HL-60 (cell line): ENCODE measurements around the gene SORCS1.

ENCODE experiments used
- DNase-seq, 2 experiments: peaks; one replicate each; pipeline ENCODE4 v3.0.0-alpha.2; 2010 to 2020; ENCODE audit warnings: low read depth in 1 of 2, low spot score in 1 of 2
- H3K27ac ChIP-seq: fragments of 250-450 bp; sonication (Bioruptor Pico); replicated peaks from 2 replicates; pipeline ENCODE4 v1.5.1; 2020; ENCODE audit warnings: mild to moderate bottlenecking, moderate library complexity
- H3K27me3 ChIP-seq: fragments of 250-450 bp; sonication (Bioruptor Pico); 2 replicates; pipeline ENCODE4 v1.5.1; 2021; ENCODE audit warnings: mild to moderate bottlenecking, moderate library complexity; ENCODE audit not compliant: insufficient read depth, poor library complexity, severe bottlenecking
- H3K4me3 ChIP-seq: replicated peaks from 2 replicates; pipeline ENCODE4 v1.5.1; 2011; ENCODE audit warnings: mild to moderate bottlenecking, control low read depth, low read length; ENCODE audit not compliant: insufficient read depth
- GABPA ChIP-seq: IDR thresholded peaks from 2 replicates; pipeline ENCODE4 v1.6.1; 2012; ENCODE audit warnings: low read depth
- POLR2AphosphoS5 ChIP-seq: IDR thresholded peaks from 2 replicates; pipeline ENCODE4 v1.6.1; 2012; ENCODE audit warnings: low read depth
- REST ChIP-seq: IDR thresholded peaks from 2 replicates; pipeline ENCODE4 v1.6.1; 2012; ENCODE audit warnings: low read depth; ENCODE audit not compliant: insufficient replicate concordance
- SPI1 ChIP-seq: IDR thresholded peaks from 2 replicates; pipeline ENCODE4 v1.6.1; 2012; ENCODE audit warnings: low read depth, mild to moderate bottlenecking, borderline replicate concordance
- TF ChIP-seq, protein P1 (sequence below): IDR thresholded peaks from one replicate; pipeline ENCODE4 v1.5.1; 2011; ENCODE audit warnings: low read length, control low read depth, inconsistent platforms; ENCODE audit not compliant: insufficient read depth

The SORCS1 gene

GRCh38 chr10:107166403-107166802, 1.9 kb upstream of the SORCS1 start:
- Histone ChIP-seq H3K27me3 (peaks cover 31% of the 10 kb centered on the region), H3K27ac (no peak overlapping the region), H3K4me3 (no peak overlapping the region)
- no peak for DNase-seq
- no peak for TF ChIP-seq GABPA
- no peak for TF ChIP-seq SPI1
- no peak for TF ChIP-seq REST
- no peak for TF ChIP-seq POLR2AphosphoS5
- TF ChIP-seq, protein P1, sequence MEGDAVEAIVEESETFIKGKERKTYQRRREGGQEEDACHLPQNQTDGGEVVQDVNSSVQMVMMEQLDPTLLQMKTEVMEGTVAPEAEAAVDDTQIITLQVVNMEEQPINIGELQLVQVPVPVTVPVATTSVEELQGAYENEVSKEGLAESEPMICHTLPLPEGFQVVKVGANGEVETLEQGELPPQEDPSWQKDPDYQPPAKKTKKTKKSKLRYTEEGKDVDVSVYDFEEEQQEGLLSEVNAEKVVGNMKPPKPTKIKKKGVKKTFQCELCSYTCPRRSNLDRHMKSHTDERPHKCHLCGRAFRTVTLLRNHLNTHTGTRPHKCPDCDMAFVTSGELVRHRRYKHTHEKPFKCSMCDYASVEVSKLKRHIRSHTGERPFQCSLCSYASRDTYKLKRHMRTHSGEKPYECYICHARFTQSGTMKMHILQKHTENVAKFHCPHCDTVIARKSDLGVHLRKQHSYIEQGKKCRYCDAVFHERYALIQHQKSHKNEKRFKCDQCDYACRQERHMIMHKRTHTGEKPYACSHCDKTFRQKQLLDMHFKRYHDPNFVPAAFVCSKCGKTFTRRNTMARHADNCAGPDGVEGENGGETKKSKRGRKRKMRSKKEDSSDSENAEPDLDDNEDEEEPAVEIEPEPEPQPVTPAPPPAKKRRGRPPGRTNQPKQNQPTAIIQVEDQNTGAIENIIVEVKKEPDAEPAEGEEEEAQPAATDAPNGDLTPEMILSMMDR, result no peak

GRCh38 chr10:107164992-107165391, 486 bp upstream of the SORCS1 start:
- H3K27me3 ChIP-seq, result peaks cover 31% of the 10 kb centered on the region
- H3K27ac ChIP-seq, result no peak overlapping the region
- DNase-seq, result no peak
- TF ChIP-seq, protein P1, result no peak
- TF ChIP-seq SPI1 (no peak), POLR2AphosphoS5 (no peak), GABPA (no peak), REST (no peak)
- no peak overlapping the region for H3K4me3 ChIP-seq

DNA sequence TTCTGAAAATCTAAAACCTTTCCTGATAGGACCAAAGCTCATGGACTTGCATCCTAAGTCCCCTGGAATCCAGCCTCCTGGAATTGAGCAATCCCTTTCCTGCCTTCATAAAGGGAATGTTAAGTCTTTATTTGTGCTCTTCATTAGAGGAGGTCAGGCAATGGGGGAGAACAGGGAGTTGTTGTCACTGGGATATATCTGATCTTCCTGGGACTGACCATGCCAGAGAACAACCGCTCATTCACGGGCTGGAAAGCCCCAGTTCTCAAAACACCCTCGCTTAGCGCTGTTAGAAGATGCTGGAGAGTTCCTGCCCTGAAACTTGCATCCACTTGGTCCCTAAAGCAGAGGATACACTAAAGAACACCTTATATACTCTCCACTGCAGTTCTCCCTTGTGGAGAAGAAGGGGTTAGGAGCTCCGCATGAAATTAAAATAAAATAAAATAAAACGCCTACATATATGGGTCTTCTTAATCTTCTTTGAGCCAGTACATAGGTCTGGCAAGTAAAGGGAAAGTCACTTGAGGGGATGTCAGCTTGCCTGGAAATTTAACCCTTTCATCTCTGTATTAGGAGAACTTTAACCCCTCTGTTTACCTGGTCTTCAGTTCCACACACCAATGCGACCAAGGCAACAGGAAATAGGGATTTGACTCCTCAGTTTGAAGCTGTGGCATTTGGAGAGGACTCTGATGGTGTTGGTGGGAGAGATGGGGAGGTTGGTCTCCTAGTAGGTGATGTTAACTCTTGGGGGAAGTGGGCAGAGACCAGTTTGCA, 1.2 kb downstream of the SORCS1 start:
- TF ChIP-seq SPI1, result no peak
- TF ChIP-seq REST, result no peak
- DNase-seq, result no peak
- H3K27me3 ChIP-seq, result peaks cover 31% of the 10 kb centered on the region
- no peak overlapping the region for H3K27ac ChIP-seq
- H3K4me3 ChIP-seq, result no peak overlapping the region
